ENCODE measurements around the gene THEMIS. TPM values are rescaled to one million over a fixed set of nuclear protein-coding genes. Genes with fewer than 3 reads are reported as not detected.
"Not testable (repeated sequence)": the region's sequence is repeated elsewhere in the genome, so short reads cannot be mapped to it uniquely, and the experiment has no call there.

The THEMIS gene
- total RNA-seq, 1 donor, result under 0.01 TPM

DNA sequence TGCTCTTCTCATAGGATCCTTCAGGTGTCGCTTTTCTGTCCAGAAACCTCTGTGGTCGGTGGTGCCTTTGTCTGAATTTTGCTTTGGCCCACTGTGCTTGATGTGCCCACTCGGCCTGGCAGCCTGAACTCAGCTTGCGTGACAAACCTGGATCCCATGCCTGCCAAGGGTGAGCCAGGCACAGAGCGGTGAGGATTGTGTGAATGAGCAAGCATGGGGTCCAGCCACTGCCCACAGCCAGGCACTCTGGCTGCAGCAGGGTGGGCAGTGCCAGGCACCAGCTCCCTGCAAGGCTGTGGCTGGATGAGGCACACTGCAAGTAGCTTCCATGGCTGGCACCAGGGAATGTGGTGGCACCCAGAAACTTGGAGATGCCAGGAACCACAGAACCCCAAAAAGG is 110.3 kb downstream of the THEMIS start:
- H3K27me3 ChIP-seq (ENCODE audit: insufficient read depth, low read length), result no peaks in the 10 kb centered on the region
- H3K79me2 ChIP-seq (ENCODE audit: insufficient read depth, low read length), result no peaks in the 10 kb centered on the region
- no peaks in the 10 kb centered on the region for H4K20me1 ChIP-seq (ENCODE audit: insufficient read depth, low read length)
- no peak for DNase-seq (ENCODE audit: insufficient read length, low spot score, missing footprints)
- TF ChIP-seq, protein P1, sequence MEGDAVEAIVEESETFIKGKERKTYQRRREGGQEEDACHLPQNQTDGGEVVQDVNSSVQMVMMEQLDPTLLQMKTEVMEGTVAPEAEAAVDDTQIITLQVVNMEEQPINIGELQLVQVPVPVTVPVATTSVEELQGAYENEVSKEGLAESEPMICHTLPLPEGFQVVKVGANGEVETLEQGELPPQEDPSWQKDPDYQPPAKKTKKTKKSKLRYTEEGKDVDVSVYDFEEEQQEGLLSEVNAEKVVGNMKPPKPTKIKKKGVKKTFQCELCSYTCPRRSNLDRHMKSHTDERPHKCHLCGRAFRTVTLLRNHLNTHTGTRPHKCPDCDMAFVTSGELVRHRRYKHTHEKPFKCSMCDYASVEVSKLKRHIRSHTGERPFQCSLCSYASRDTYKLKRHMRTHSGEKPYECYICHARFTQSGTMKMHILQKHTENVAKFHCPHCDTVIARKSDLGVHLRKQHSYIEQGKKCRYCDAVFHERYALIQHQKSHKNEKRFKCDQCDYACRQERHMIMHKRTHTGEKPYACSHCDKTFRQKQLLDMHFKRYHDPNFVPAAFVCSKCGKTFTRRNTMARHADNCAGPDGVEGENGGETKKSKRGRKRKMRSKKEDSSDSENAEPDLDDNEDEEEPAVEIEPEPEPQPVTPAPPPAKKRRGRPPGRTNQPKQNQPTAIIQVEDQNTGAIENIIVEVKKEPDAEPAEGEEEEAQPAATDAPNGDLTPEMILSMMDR (IDR thresholded peaks at IDR 0.05; ENCODE audit: extremely low read depth, low read depth, low read length), result no peak
- H3K27ac ChIP-seq (ENCODE audit: low read depth, low read length), result no peak overlapping the region
- H3K4me3 ChIP-seq (ENCODE audit: insufficient read depth, low read length), result no peak overlapping the region
- no peaks in the 10 kb centered on the region for H3K36me3 ChIP-seq (ENCODE audit: insufficient read depth, low read length)
- no peak overlapping the region for H3K4me2 ChIP-seq (ENCODE audit: insufficient read depth, low read length)
- H3K9me3 ChIP-seq (ENCODE audit: low read depth, low read length), result no peaks in the 10 kb centered on the region
- H3K4me1 ChIP-seq (ENCODE audit: insufficient read depth, low read length), result no peaks in the 10 kb centered on the region
- no peak overlapping the region for H2AFZ ChIP-seq (ENCODE audit: low read length)

- Histone ChIP-seq H3K79me2 (ENCODE audit: insufficient read depth, low read length) (no peaks in the 10 kb centered on the region), H2AFZ (ENCODE audit: low read length) (no peak overlapping the region), H3K27me3 (ENCODE audit: insufficient read depth, low read length) (no peaks in the 10 kb centered on the region), H3K27ac (ENCODE audit: low read depth, low read length) (no peak overlapping the region), H3K4me1 (ENCODE audit: insufficient read depth, low read length) (no peaks in the 10 kb centered on the region), H3K36me3 (ENCODE audit: insufficient read depth, low read length) (no peaks in the 10 kb centered on the region), H4K20me1 (ENCODE audit: insufficient read depth, low read length) (no peaks in the 10 kb centered on the region), H3K4me2 (ENCODE audit: insufficient read depth, low read length) (no peak overlapping the region), H3K4me3 (ENCODE audit: insufficient read depth, low read length) (no peak overlapping the region), H3K9me3 (ENCODE audit: low read depth, low read length) (no peaks in the 10 kb centered on the region)
- no peak for DNase-seq (ENCODE audit: insufficient read length, low spot score, missing footprints)
- TF ChIP-seq, protein P1 (IDR thresholded peaks at IDR 0.05; ENCODE audit: extremely low read depth, low read depth, low read length), result no peak
Observed at GRCh38 chr6:127786109-127786508, 114.7 kb downstream of the THEMIS start.

DNA sequence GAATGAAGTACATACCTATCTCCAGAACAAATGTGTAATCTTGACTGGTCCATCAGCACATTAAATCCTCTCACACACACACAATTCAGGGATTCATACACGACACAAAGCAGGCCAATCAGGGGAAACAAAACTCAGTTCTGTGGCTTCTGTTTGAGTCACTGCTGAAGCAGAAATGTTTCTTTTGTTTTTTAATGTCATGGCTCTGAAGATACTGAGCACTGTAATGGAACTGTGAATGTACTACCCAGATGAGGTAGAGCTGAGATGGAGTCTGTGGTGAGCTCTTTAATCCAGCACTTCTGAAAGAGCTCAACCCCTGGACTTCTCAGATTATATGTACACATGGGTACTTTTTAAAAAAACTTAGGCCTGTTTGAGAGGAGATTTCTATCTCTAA is 116.4 kb downstream of the THEMIS start:
- H3K27me3 ChIP-seq (ENCODE audit: insufficient read depth, low read length), result no peaks in the 10 kb centered on the region
- no peaks in the 10 kb centered on the region for H3K9me3 ChIP-seq (ENCODE audit: low read depth, low read length)
- no peak overlapping the region for H3K4me3 ChIP-seq (ENCODE audit: insufficient read depth, low read length)
- no peaks in the 10 kb centered on the region for H4K20me1 ChIP-seq (ENCODE audit: insufficient read depth, low read length)
- TF ChIP-seq, protein P1 (IDR thresholded peaks at IDR 0.05; ENCODE audit: extremely low read depth, low read depth, low read length), result no peak
- no peak overlapping the region for H2AFZ ChIP-seq (ENCODE audit: low read length)
- no peaks in the 10 kb centered on the region for H3K79me2 ChIP-seq (ENCODE audit: insufficient read depth, low read length)
- no peak overlapping the region for H3K27ac ChIP-seq (ENCODE audit: low read depth, low read length)
- H3K36me3 ChIP-seq (ENCODE audit: insufficient read depth, low read length), result no peaks in the 10 kb centered on the region
- H3K4me1 ChIP-seq (ENCODE audit: insufficient read depth, low read length), result no peaks in the 10 kb centered on the region
- H3K4me2 ChIP-seq (ENCODE audit: insufficient read depth, low read length), result no peak overlapping the region
- no peak for DNase-seq (ENCODE audit: insufficient read length, low spot score, missing footprints)

GRCh38 chr6:127781636-127782272 is 119.1 kb downstream of the THEMIS start:
- not testable (repeated sequence) for DNase-seq (ENCODE audit: insufficient read length, low spot score, missing footprints); H2AFZ ChIP-seq (ENCODE audit: low read length); H3K4me3 ChIP-seq (ENCODE audit: insufficient read depth, low read length)

More at GRCh38 chr6:127781636-127782272, 119.1 kb downstream of the THEMIS start:
- not testable (repeated sequence) for H4K20me1 ChIP-seq (ENCODE audit: insufficient read depth, low read length); H3K9me3 ChIP-seq (ENCODE audit: low read depth, low read length); H3K27me3 ChIP-seq (ENCODE audit: insufficient read depth, low read length); H3K27ac ChIP-seq (ENCODE audit: low read depth, low read length); H3K79me2 ChIP-seq (ENCODE audit: insufficient read depth, low read length); H3K4me1 ChIP-seq (ENCODE audit: insufficient read depth, low read length); H3K4me2 ChIP-seq (ENCODE audit: insufficient read depth, low read length); H3K36me3 ChIP-seq (ENCODE audit: insufficient read depth, low read length)
